Measurements from ENCODE around the gene KCNQ5.

The KCNQ5 gene

GRCh38 chr6:72941263-72941662 lies 319.4 kb downstream of the KCNQ5 start:
- in situ Hi-C loops (cut with HindIII; ENCODE audit: low sequenced_read_pairs), result no loop called here
- DNase-seq (ENCODE audit: low read depth), result no peak
- no peak overlapping the region for H3K4me3 ChIP-seq (ENCODE audit: low read depth, low read length)
- no peak for TF ChIP-seq CTCF (IDR thresholded peaks at IDR 0.05; ENCODE audit: low read depth, low read length, missing control alignments)

GRCh38 chr6:72941751-72942150 lies 319.9 kb downstream of the KCNQ5 start:
- no peak for DNase-seq (ENCODE audit: low read depth)
- no peak for TF ChIP-seq CTCF (IDR thresholded peaks at IDR 0.05; ENCODE audit: low read depth, low read length, missing control alignments)
- in situ Hi-C loops (cut with HindIII; ENCODE audit: low sequenced_read_pairs), result no loop called here
- H3K4me3 ChIP-seq (ENCODE audit: low read depth, low read length), result no peak overlapping the region

DNA sequence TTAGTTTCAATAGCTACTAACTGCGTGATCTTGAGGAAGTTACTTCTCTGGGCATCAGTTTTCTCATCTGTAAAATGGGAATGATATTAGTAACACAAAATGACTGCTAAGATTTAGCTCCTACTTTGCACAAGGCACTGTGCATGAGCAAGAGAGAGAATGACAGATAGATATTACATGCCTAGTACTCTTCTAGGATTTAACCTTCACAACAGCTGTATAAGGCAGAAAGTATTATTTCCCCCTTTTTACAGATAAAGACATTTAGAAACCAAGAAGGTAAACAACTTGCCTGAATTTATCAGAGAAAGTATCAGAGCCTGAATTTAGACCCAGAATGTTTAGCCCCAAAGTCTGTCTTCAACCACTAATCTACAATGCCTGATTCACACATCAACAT lies 321.8 kb downstream of the KCNQ5 start:
- in situ Hi-C loops (cut with HindIII; ENCODE audit: low sequenced_read_pairs), result no loop called here
- no peak overlapping the region for H3K4me3 ChIP-seq (ENCODE audit: low read depth, low read length)
- TF ChIP-seq CTCF (IDR thresholded peaks at IDR 0.05; ENCODE audit: low read depth, low read length, missing control alignments), result no peak
- DNase-seq (ENCODE audit: low read depth), result no peak

DNA sequence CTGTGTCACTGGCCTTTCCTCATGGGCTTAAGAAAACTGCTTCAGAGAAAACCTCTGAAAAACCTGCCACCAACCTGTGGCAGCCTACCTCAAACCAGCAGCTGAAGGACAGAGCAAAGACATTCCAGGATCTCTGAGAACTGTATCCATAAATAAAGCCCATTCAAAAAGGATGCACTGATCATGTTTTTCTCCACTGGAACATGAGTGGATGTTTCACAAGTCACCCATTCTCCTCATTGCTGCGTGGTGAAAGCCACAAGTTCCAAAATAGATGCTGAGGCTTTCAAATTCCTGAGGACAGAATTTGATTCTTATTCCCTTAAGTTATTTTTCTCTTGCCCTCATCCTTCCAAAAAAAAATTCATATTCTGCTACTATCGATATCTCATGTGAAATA lies 322.8 kb downstream of the KCNQ5 start:
- H3K4me3 ChIP-seq (ENCODE audit: low read depth, low read length), result no peak overlapping the region
- no peak for TF ChIP-seq CTCF (IDR thresholded peaks at IDR 0.05; ENCODE audit: low read depth, low read length, missing control alignments)
- no peak for DNase-seq (ENCODE audit: low read depth)
- in situ Hi-C loops (cut with HindIII; ENCODE audit: low sequenced_read_pairs), result no loop called here

- DNase-seq (ENCODE audit: low read depth), result no peak
- in situ Hi-C loops (cut with HindIII; ENCODE audit: low sequenced_read_pairs), result no loop called here
- TF ChIP-seq CTCF (IDR thresholded peaks at IDR 0.05; ENCODE audit: low read depth, low read length, missing control alignments), result no peak
- no peak overlapping the region for H3K4me3 ChIP-seq (ENCODE audit: low read depth, low read length)
These were observed 324.9 kb downstream of the KCNQ5 start for GRCh38 chr6:72946774-72947173.

DNA sequence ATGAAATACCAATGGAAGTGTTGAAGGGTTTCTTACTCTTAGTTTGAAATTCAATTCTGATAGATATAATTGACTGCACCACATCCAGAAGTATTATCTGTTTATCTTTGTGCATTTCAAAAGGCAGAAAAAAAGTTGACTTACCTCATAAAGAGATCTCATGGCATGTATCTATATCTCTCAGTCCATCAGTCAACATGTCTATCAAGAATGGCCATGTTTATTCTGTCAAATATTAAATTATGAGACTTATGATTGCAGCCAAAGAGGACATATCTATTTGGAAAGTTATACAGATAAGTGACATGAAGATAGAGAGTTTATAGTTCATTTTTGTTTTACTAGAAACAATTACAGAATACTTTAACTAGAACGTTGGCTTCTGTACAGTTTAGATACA lies 325.7 kb downstream of the KCNQ5 start:
- no peak overlapping the region for H3K4me3 ChIP-seq (ENCODE audit: low read depth, low read length)
- no peak for TF ChIP-seq CTCF (IDR thresholded peaks at IDR 0.05; ENCODE audit: low read depth, low read length, missing control alignments)
- in situ Hi-C loops (cut with HindIII; ENCODE audit: low sequenced_read_pairs), result no loop called here
- no peak for DNase-seq (ENCODE audit: low read depth)

GRCh38 chr6:72948153-72948552 lies 326.3 kb downstream of the KCNQ5 start:
- TF ChIP-seq CTCF (IDR thresholded peaks at IDR 0.05; ENCODE audit: low read depth, low read length, missing control alignments), result no peak
- in situ Hi-C loops (cut with HindIII; ENCODE audit: low sequenced_read_pairs), result no loop called here
- no peak overlapping the region for H3K4me3 ChIP-seq (ENCODE audit: low read depth, low read length)
- no peak for DNase-seq (ENCODE audit: low read depth)

All from astrocyte of the cerebellum (primary cell).